Cardiac fibroblast (primary cell): ENCODE measurements around the gene TSPEAR.

Source experiments
- DNase-seq, 2 donors: peaks; one replicate each; pipeline versions ENCODE4 v3.0.0 to v3.0.0-alpha.2; 2010; ENCODE audit warnings: low read depth in 2 of 2
- H3K4me3 ChIP-seq, 2 donors: replicated peaks in 1 of 2; 1 replicate in 1 of 2; 2 replicates in 1 of 2; pipeline ENCODE4 v1.5.1; 2011; ENCODE audit warnings: low read depth in 2 of 2, low read length in 2 of 2, mild to moderate bottlenecking in 2 of 2, moderate library complexity in 1 of 2
- TF ChIP-seq, protein P1 (sequence below): IDR thresholded peaks from one replicate; pipeline ENCODE4 v1.5.1; 2011; ENCODE audit warnings: low read depth, mild to moderate bottlenecking, low read length, inconsistent platforms

The TSPEAR gene

DNA sequence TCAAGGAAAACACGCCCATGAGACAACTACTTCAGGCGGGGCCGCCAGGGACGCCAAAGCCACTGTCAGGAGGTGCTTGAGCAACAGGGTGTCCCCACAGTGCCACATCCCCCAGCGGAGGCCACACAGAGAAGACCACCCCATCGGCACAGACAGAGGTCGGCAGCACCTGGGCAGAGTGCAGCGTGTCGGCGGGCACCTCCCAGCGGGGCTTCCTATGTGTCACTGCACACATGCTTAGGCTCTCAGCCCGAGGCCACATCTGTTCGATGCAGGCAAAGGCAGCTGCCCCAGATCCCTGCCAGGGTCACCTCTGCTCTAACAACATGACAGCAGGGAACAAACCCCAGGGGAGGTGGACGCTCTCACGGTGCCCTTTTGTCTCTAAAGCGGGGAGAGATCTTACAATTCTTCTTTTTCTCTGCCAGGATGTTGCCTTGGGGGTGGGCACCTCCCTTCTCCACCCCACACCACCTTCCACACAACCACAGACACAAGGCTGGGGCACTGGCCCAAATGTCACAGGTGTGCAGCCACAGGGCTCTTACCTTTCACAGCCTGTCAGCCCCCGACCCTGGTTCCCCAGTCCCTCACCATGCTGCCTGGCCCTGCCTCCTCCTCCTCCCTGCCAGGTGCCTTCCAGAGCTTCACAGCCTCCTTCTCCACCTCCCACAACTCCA lies 95.3 kb downstream of the TSPEAR start:
- no peak for DNase-seq
- no peak overlapping the region for H3K4me3 ChIP-seq
- TF ChIP-seq, protein P1, sequence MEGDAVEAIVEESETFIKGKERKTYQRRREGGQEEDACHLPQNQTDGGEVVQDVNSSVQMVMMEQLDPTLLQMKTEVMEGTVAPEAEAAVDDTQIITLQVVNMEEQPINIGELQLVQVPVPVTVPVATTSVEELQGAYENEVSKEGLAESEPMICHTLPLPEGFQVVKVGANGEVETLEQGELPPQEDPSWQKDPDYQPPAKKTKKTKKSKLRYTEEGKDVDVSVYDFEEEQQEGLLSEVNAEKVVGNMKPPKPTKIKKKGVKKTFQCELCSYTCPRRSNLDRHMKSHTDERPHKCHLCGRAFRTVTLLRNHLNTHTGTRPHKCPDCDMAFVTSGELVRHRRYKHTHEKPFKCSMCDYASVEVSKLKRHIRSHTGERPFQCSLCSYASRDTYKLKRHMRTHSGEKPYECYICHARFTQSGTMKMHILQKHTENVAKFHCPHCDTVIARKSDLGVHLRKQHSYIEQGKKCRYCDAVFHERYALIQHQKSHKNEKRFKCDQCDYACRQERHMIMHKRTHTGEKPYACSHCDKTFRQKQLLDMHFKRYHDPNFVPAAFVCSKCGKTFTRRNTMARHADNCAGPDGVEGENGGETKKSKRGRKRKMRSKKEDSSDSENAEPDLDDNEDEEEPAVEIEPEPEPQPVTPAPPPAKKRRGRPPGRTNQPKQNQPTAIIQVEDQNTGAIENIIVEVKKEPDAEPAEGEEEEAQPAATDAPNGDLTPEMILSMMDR, result no peak

DNA sequence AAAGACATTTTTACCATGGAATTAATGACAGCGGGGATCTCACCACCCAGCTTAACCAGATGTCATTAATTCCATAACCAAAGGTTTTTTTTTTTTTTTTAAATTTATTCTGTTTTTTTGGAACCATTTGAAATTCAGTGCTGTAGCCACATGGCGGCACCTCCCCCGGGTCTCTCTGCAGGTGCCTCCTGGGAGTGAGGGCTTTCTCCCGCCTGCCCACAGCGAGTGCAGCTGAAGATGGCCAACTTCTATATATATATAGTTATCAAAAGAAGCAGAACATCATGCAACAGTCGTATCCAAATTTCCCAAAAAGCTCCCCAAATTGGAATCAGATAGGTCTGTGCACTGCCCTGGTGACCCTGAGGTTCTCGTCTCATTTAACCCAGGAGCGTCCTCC lies 95.9 kb downstream of the TSPEAR start:
- no peak for DNase-seq
- TF ChIP-seq, protein P1, result no peak
- H3K4me3 ChIP-seq, result no peak overlapping the region

DNA sequence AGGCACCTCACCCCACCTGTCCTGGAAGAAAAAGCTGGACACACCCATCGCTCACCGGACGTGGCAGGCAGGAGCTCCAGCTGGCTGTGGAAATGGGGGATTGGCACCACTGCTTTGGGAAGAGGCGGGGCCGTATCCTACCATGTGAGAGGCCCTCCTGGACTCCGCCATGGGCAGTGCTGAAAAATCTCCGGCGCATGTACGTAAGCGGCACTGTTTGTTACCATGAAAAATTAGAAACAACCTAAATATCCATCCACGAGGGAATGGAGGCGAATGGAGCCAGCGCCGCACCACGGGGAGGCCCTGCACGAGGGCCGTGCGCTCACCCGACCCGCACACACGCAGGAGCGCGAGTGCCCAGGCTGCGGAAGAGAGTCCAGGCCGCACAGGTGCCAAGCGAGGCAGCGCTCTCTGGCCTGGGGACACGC lies 96.4 kb downstream of the TSPEAR start:
- no peak for DNase-seq
- TF ChIP-seq, protein P1, result no peak

DNA sequence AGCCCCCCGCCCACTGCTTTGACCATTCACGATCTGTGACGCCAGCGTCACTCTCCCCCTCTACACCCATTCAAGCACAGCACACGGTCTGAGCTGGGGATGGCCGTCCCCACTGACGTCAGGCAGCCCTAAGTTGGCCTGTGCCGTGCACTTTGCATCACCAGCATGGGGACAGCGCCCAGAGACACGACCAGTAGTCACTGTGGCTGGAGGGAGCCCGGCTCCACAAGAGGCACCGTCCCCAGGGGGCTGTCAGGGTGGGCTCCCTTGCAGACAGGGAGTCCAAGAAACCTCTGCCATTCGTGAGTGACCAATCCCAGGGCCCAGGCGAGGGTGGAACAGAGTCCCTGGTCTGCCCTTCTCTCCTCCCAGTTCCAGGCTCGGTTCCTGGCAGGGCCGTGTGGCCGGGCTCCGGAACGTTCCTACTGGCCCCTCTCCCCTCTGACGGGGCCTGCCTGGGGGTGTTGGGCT lies 97.2 kb downstream of the TSPEAR start:
- DNase-seq, result no peak
- TF ChIP-seq, protein P1, result no peak
- no peak overlapping the region for H3K4me3 ChIP-seq

More for the DNA sequence above, 96.4 kb downstream of the TSPEAR start:
- no peak overlapping the region for H3K4me3 ChIP-seq

DNA sequence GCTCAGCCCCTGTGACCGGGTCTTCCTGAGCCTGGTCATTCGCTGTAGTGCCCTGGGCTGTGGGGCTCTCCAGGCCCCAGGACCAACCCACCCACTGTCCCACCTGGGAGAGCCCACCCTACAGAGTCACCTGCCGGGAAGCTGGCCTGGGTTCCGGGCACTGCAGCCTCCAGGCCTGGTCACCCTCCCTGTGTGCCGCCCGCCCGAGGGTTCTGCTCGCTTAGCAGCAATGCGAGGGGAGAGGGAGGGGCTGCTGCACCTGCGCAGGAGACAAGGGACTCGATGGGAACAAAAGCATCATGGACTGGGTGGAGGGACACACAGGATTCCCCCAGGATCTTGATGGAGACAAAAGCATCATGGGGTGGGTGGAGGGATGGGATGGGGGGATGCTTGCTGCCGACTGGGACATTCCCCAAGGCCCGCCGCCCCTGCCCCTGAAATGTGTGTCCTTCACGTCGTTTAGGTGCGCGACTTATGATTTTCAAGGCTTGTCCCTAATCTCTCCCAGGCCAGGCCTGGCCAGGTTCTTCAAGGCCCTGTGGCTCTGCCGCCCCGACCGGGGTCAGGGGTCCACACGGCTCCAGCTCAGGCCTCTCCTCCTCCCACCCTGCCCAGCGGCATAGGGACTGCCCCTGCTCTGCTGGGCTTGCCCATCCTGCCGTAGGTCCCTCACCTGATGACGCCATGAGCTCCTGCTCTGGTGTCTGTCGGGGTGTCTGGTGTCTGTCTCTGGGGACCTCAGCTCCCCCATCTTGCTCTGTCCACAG lies 97.8 kb downstream of the TSPEAR start:
- DNase-seq, result no peak
- TF ChIP-seq, protein P1, result no peak
- no peak overlapping the region for H3K4me3 ChIP-seq

DNA sequence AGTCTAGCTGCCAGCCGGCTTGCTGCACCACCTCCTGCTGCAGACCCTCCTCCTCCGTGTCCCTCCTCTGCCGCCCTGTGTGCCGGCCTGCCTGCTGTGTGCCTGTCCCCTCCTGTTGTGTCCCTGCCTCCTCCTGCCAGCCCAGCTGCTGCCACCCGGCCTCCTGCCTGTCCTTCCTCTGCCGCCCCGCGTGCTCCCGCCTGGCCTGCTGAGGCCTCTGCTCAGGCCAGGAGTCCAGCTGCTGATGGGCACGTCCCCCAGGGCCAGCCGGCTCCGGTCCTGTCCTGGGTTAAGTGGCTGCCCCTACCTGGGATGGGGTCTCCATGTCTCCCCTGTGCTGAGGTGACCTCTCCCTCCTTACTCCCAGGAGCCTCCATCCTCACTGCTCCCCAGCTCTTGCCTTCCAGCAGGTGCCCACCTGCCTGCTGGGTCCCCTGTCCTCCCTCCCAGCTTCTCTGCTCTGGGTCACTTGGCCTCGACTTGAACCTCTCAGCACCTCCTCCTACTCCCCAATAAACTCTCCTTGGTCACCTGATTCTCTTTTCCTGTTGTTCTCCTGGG lies 98.6 kb downstream of the TSPEAR start:
- no peak for DNase-seq
- no peak overlapping the region for H3K4me3 ChIP-seq
- TF ChIP-seq, protein P1, result no peak
